Lung (tissue), 12 donors: Measurements from ENCODE around the gene DOCK4. TPM values are rescaled to one million over a fixed set of nuclear protein-coding genes. Genes with fewer than 3 reads are reported as not detected.

Experiments
- ATAC-seq: fragments of 200-7000 bp; cut with Tn5 transposase; one replicate; pipeline ENCODE4 v1.9.1; 2020; ENCODE audit warnings: moderate number of reproducible peaks; ENCODE audit not compliant: insufficient read depth, low FRiP score
- DNase-seq, 3 donors: peaks; one replicate each; pipeline ENCODE4 v3.0.0-alpha.2; 2013 to 2017
- H3K27ac ChIP-seq, 2 donors: one replicate each; pipeline ENCODE4 v1.5.1; 2013; ENCODE audit warnings: mild to moderate bottlenecking in 2 of 2, moderate library complexity in 2 of 2, control low read depth in 1 of 2, inconsistent platforms in 1 of 2, low read depth in 1 of 2, low read length in 1 of 2
- H3K27me3 ChIP-seq, 3 donors: one replicate each; pipeline ENCODE4 v1.5.1; 2013; ENCODE audit warnings: low read length in 2 of 3; ENCODE audit not compliant: control insufficient read depth in 3 of 3, insufficient read depth in 3 of 3
- H3K36me3 ChIP-seq, 4 donors: one replicate each; pipeline ENCODE4 v1.5.1; 2013; ENCODE audit warnings: low read length in 4 of 4, mild to moderate bottlenecking in 1 of 4, moderate library complexity in 1 of 4; ENCODE audit not compliant: control insufficient read depth in 4 of 4, insufficient read depth in 4 of 4
- H3K4me1 ChIP-seq, 5 donors: one replicate each; pipeline ENCODE4 v1.5.1; 2013; ENCODE audit warnings: low read length in 5 of 5, mild to moderate bottlenecking in 2 of 5, moderate library complexity in 1 of 5; ENCODE audit not compliant: control insufficient read depth in 5 of 5, insufficient read depth in 5 of 5
- H3K4me3 ChIP-seq: one replicate; pipeline ENCODE4 v1.5.1; 2013; ENCODE audit warnings: mild to moderate bottlenecking, control low read depth, moderate library complexity
- H3K9ac ChIP-seq, 2 donors: one replicate each; pipeline ENCODE4 v1.5.1; 2013; ENCODE audit warnings: low read length in 2 of 2, control low read depth in 1 of 2; ENCODE audit not compliant: insufficient read depth in 1 of 2
- H3K9me3 ChIP-seq, 4 donors: one replicate each; pipeline ENCODE4 v1.5.1; 2013; ENCODE audit warnings: low read length in 3 of 4, mild to moderate bottlenecking in 1 of 4, moderate library complexity in 1 of 4; ENCODE audit not compliant: control insufficient read depth in 4 of 4, insufficient read depth in 3 of 4
- CTCF ChIP-seq: IDR thresholded peaks from 2 replicates; pipeline ENCODE4 v1.5.1; 2012; ENCODE audit warnings: mild to moderate bottlenecking; ENCODE audit errors: control extremely low read depth, extremely low read depth
- WGBS, 2 donors: extraction: QIAGEN DNeasy Blood & Tissue Kit; methylation state at CpG; one replicate each; pipeline ENCODE4 v1.1.7; 2013; 5-methylcytosine and 5-hydroxymethylcytosine counted together
- polyA plus RNA-seq, 2 donors: library from polyadenylated mRNA; stranded (reverse); fragments of 200-250 nt; gene quantifications; one replicate each; pipeline ENCODE4 v1.2.1, GENCODE V29; 2013
- total RNA-seq, 2 donors: library from RNA; depleted of rRNA in 1 of 2; stranded (reverse); fragments of >200 nt in 1 of 2; gene quantifications; one replicate each; pipeline ENCODE4 v1.2.1, GENCODE V29; 2014 to 2021
- donor health status: control.
- donor health status: control.
- donor health status: Bipolar disorder and iron deficiency.
- donor health status: healthy.
- donor health status: DM: yes; HTN: yes; CAD: no.

Gene DOCK4
- total and polyA plus RNA-seq, 4 donors, result 18.7 to 163 (median 40.3) TPM

GRCh38 chr7:112215787-112216186 lies 9.6 kb upstream of the DOCK4 start:
- no peaks in the 10 kb centered on the region for H3K36me3 ChIP-seq
- ATAC-seq (no peak), DNase-seq (no peak)
- no peak for TF ChIP-seq CTCF
- H3K4me3 ChIP-seq, result no peak overlapping the region
- no peaks in the 10 kb centered on the region for H3K9me3 ChIP-seq
- H3K27me3 ChIP-seq, result no peaks in the 10 kb centered on the region
- H3K27ac ChIP-seq, result no peak overlapping the region
- no peak overlapping the region for H3K9ac ChIP-seq
- H3K4me1 ChIP-seq, result peaks cover 1 to 24% (median 14%) of the 10 kb centered on the region in 5 donors
- 77 to 87% methylated on average over 4 of the region's 4 CpGs for WGBS, 2 donors

- Histone ChIP-seq H3K36me3 (no peaks in the 10 kb centered on the region), H3K4me3 (no peak overlapping the region), H3K4me1 (peaks cover 3 to 24% (median 14%) of the 10 kb centered on the region in 5 donors), H3K9me3 (no peaks in the 10 kb centered on the region), H3K27ac (no peak overlapping the region), H3K9ac (no peak overlapping the region), H3K27me3 (no peaks in the 10 kb centered on the region)
- 84 to 85% methylated on average over 2 of the region's 2 CpGs for WGBS, 2 donors
- DNase-seq (no peak), ATAC-seq (no peak)
- no peak for TF ChIP-seq CTCF
Observed at GRCh38 chr7:112214883-112215282, 8.7 kb upstream of the DOCK4 start.

- no peak for TF ChIP-seq CTCF
- Histone ChIP-seq H3K9ac (no peak overlapping the region), H3K27ac (no peak overlapping the region), H3K27me3 (no peaks in the 10 kb centered on the region), H3K4me1 (peaks cover 3 to 24% (median 14%) of the 10 kb centered on the region in 5 donors), H3K36me3 (no peaks in the 10 kb centered on the region), H3K4me3 (no peak overlapping the region), H3K9me3 (no peaks in the 10 kb centered on the region)
- ATAC-seq, result no peak
- DNase-seq, result no peak
Observed at GRCh38 chr7:112214268-112214667, 8.1 kb upstream of the DOCK4 start.

GRCh38 chr7:112213735-112214134 lies 7.5 kb upstream of the DOCK4 start:
- no peak overlapping the region for H3K4me3 ChIP-seq
- no peak for TF ChIP-seq CTCF
- 96 to 98% methylated on average over 1 of the region's 1 CpG for WGBS, 2 donors
- H3K27ac ChIP-seq, result no peak overlapping the region
- no peaks in the 10 kb centered on the region for H3K36me3 ChIP-seq
- H3K9ac ChIP-seq, result no peak overlapping the region
- H3K4me1 ChIP-seq, result peaks cover 3 to 24% (median 14%) of the 10 kb centered on the region in 5 donors
- DNase-seq (no peak), ATAC-seq (no peak)
- no peaks in the 10 kb centered on the region for H3K9me3 ChIP-seq
- no peaks in the 10 kb centered on the region for H3K27me3 ChIP-seq
